ENCODE data around the gene CHEK1. TPM values are rescaled to one million over a fixed set of nuclear protein-coding genes. Genes with fewer than 3 reads are reported as not detected.

The CHEK1 gene
- total and polyA plus RNA-seq, 9 of the 15 experiments (the other 6 are each of a cell fraction or from before 2014, with no cell fraction given): 62.6 to 108 (median 87.5) TPM

DNA sequence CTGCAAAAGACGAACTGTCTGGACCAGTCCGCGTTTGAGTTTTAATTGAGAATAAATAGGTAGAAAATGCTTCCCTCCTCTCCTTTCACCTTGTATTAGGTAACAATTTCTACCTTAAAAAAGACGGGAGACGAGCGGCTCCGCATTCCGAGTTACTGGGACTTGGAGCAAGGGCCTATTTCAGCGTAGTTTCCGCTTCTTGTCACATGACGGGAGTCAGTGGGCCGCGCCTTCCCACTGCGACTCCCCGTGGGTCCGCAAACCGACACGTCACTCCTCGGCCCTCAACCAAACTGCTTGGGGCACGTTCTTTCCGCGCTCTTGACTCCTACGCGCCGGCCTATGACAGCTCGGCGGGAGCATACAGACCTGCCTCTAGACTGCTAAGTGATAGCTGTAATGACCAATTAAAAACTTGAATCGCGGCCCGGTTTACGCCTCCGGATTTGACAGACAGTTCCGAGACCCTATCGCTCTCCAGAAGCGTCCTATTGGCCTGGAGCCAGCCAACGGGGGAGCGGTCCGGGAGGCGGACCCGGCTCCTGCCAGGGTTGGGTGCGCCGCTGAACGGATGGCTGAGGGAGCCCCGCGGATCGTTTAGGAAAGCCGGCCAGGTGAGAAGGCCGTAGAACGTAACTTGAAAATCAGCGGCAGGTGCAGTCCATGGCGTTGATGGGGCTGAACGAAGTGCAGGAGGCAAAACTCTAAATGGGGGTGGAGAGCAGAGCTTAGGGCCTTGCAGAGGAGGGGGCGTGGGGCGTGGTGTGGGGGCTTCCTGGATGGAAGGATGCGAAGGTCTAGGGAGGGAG is 32.5 kb upstream of the CHEK1 start, which contains the start of gene STT3A (continued):
- TF ChIP-seq, protein P1, sequence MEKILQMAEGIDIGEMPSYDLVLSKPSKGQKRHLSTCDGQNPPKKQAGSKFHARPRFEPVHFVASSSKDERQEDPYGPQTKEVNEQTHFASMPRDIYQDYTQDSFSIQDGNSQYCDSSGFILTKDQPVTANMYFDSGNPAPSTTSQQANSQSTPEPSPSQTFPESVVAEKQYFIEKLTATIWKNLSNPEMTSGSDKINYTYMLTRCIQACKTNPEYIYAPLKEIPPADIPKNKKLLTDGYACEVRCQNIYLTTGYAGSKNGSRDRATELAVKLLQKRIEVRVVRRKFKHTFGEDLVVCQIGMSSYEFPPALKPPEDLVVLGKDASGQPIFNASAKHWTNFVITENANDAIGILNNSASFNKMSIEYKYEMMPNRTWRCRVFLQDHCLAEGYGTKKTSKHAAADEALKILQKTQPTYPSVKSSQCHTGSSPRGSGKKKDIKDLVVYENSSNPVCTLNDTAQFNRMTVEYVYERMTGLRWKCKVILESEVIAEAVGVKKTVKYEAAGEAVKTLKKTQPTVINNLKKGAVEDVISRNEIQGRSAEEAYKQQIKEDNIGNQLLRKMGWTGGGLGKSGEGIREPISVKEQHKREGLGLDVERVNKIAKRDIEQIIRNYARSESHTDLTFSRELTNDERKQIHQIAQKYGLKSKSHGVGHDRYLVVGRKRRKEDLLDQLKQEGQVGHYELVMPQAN (IDR thresholded peaks at IDR 0.05; ENCODE audit: borderline replicate concordance): peak; percentile 89
- TF ChIP-seq, protein P2, sequence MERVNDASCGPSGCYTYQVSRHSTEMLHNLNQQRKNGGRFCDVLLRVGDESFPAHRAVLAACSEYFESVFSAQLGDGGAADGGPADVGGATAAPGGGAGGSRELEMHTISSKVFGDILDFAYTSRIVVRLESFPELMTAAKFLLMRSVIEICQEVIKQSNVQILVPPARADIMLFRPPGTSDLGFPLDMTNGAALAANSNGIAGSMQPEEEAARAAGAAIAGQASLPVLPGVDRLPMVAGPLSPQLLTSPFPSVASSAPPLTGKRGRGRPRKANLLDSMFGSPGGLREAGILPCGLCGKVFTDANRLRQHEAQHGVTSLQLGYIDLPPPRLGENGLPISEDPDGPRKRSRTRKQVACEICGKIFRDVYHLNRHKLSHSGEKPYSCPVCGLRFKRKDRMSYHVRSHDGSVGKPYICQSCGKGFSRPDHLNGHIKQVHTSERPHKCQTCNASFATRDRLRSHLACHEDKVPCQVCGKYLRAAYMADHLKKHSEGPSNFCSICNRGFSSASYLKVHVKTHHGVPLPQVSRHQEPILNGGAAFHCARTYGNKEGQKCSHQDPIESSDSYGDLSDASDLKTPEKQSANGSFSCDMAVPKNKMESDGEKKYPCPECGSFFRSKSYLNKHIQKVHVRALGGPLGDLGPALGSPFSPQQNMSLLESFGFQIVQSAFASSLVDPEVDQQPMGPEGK (CRISPR knock-in tag; IDR thresholded peaks at IDR 0.05; ENCODE audit: borderline replicate concordance): no peak
- TF ChIP-seq ELF4 (CRISPR knock-in tag; IDR thresholded peaks at IDR 0.05) (no peak; the same call in 1 of the 2 replicates), CREB1 (IDR thresholded peaks at IDR 0.05) (peak; percentile 94), CREB1 (CRISPR knock-in tag; IDR thresholded peaks at IDR 0.05) (peak; percentile 93), NR3C1 (CRISPR knock-in tag; IDR thresholded peaks at IDR 0.05) (no peak), RFX1 (IDR thresholded peaks at IDR 0.05) (no peak), TEAD1 (CRISPR knock-in tag; IDR thresholded peaks at IDR 0.05) (peak in 1 of 2 experiments; percentile 94; a peak in 2 of 4 replicates), ZNF165 (CRISPR knock-in tag; IDR thresholded peaks at IDR 0.05; ENCODE audit: borderline replicate concordance) (no peak), ATF1 (CRISPR knock-in tag; IDR thresholded peaks at IDR 0.05) (no peak), ATF1 (tag; IDR thresholded peaks at IDR 0.05) (peak; percentile 98), GATAD2B (IDR thresholded peaks at IDR 0.05; ENCODE audit: borderline replicate concordance) (peak; percentile 65; the same call in 1 of the 2 replicates), RHOXF2B (CRISPR knock-in tag; conservative IDR thresholded peaks at IDR 0.05) (no peak), NONO (IDR thresholded peaks at IDR 0.05; ENCODE audit: low read depth in 2 of 2, low read length in 1 of 2) (peak in 1 of 2 experiments; percentile 34; a peak in 1 of 4 replicates), YY1 (IDR thresholded peaks at IDR 0.05; ENCODE audit: borderline replicate concordance in 1 of 3, control insufficient read depth in 1 of 3, extremely low read depth in 1 of 3, insufficient read depth in 3 of 3, insufficient read length in 1 of 3, insufficient replicate concordance in 2 of 3, low read depth in 1 of 3, low read length in 2 of 3) (peak in 1 of 3 experiments; percentile 16), PPARD (CRISPR knock-in tag; IDR thresholded peaks at IDR 0.05) (no peak)
- TF ChIP-seq, protein P3, sequence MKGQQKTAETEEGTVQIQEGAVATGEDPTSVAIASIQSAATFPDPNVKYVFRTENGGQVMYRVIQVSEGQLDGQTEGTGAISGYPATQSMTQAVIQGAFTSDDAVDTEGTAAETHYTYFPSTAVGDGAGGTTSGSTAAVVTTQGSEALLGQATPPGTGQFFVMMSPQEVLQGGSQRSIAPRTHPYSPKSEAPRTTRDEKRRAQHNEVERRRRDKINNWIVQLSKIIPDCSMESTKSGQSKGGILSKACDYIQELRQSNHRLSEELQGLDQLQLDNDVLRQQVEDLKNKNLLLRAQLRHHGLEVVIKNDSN (CRISPR knock-in tag; IDR thresholded peaks at IDR 0.05): peak; percentile 97
- TF ChIP-seq, protein P4, sequence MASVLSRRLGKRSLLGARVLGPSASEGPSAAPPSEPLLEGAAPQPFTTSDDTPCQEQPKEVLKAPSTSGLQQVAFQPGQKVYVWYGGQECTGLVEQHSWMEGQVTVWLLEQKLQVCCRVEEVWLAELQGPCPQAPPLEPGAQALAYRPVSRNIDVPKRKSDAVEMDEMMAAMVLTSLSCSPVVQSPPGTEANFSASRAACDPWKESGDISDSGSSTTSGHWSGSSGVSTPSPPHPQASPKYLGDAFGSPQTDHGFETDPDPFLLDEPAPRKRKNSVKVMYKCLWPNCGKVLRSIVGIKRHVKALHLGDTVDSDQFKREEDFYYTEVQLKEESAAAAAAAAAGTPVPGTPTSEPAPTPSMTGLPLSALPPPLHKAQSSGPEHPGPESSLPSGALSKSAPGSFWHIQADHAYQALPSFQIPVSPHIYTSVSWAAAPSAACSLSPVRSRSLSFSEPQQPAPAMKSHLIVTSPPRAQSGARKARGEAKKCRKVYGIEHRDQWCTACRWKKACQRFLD (CRISPR knock-in tag; IDR thresholded peaks at IDR 0.05): peak; percentile 39
- TF ChIP-seq, protein P5, sequence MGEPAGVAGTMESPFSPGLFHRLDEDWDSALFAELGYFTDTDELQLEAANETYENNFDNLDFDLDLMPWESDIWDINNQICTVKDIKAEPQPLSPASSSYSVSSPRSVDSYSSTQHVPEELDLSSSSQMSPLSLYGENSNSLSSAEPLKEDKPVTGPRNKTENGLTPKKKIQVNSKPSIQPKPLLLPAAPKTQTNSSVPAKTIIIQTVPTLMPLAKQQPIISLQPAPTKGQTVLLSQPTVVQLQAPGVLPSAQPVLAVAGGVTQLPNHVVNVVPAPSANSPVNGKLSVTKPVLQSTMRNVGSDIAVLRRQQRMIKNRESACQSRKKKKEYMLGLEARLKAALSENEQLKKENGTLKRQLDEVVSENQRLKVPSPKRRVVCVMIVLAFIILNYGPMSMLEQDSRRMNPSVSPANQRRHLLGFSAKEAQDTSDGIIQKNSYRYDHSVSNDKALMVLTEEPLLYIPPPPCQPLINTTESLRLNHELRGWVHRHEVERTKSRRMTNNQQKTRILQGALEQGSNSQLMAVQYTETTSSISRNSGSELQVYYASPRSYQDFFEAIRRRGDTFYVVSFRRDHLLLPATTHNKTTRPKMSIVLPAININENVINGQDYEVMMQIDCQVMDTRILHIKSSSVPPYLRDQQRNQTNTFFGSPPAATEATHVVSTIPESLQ (CRISPR knock-in tag; IDR thresholded peaks at IDR 0.05): peak; percentile 13
